Skeletal muscle cell (primary cell): ENCODE data around the gene HLA-F.

Source experiments
- DNase-seq: peaks from one replicate; pipeline ENCODE4 v3.0.0-alpha.2; 2010; ENCODE audit warnings: low read depth
- H3K4me3 ChIP-seq: 2 replicates; pipeline ENCODE4 v1.5.1; 2011; ENCODE audit warnings: low read depth, mild to moderate bottlenecking, control low read depth, low read length, moderate library complexity

The HLA-F gene

GRCh38 chr6:29723262-29723665 lies at the start of gene HLA-F:
Gene HLA-F (plus strand): TSS chr6:29723434. CDS start chr6:29723464, 30 bp downstream.
- peak within 1 kb of the TSS; percentile 36 for H3K4me3 ChIP-seq
- peak; percentile 4 for DNase-seq

DNA sequence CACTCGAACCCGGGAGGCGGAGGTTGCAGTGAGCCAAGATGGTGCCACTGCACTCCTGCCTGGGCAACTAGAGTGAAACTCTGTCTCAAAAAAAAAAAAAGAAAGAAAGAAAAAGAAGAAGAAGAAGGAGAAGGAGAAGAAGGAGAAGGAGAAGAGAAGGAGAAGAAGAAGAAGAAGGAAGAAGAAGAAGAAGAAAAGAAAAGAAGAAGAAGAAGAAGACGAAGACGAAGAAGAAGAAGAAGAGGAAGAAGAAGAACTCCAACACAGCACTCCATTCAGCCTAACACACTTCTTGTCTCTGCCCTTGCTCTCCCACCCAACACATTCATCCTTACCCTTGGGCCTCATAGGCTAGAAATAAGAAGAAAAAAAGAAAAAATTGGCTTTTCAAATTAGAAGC lies 49.2 kb upstream of the HLA-F start:
- no peak overlapping the region for H3K4me3 ChIP-seq
- DNase-seq, result no peak

GRCh38 chr6:29675561-29675960 lies 47.7 kb upstream of the HLA-F start:
- DNase-seq, result no peak
- H3K4me3 ChIP-seq, result no peak overlapping the region

DNA sequence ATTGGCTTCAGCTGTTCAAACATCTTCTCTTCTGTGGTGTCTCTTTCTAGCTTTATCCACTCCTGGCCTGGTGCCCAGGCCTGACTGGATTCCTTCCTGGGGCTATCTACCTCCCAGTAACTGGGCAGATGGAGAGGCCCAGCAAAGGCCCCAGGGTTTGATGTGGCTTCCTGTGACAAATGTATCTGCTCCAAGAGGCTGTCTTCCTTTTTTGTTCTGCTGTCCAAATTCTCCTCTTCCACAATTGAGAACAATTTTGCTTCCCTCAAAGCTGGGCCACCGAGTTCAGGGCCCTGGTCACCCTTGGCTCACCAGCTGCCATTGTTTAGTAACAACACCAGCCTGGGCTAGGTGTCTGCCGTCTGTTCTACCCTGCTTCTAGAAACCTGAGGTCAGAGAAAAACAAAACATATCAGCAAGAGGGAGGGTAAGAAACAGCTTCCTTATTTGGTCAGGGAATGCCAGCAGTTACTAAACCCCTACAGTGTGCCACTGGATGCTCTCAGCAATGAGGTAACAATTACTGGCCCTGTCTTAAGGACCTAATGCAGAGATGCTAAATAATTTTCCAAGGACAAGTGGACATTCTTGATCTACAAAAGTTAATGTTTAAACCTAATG lies 46.1 kb upstream of the HLA-F start:
- DNase-seq, result no peak
- H3K4me3 ChIP-seq, result no peak overlapping the region

DNA sequence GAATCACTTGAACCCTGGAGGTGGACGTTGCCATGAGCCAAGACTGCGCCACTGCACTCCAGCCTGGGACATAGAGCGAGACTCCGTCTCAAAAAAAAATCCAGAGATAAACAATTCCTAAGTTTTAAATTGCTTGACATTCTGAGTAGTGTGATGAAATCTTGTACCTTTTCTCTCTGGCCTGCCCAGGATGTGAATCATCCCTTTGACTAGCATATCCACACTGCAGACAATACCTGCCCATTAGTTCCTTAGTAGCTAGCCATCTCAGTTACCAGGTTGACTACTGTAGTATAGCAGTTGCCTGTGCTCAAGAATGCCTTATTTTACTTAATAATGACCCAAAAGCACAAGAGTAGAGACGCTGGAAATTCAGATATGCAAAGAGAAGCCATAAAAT lies 45.1 kb upstream of the HLA-F start:
- no peak overlapping the region for H3K4me3 ChIP-seq
- no peak for DNase-seq

GRCh38 chr6:29679962-29680361 lies 43.3 kb upstream of the HLA-F start:
- no peak overlapping the region for H3K4me3 ChIP-seq
- no peak for DNase-seq

- DNase-seq, result no peak
- H3K4me3 ChIP-seq, result no peak overlapping the region
Measured at GRCh38 chr6:29680416-29680815, 42.8 kb upstream of the HLA-F start.

DNA sequence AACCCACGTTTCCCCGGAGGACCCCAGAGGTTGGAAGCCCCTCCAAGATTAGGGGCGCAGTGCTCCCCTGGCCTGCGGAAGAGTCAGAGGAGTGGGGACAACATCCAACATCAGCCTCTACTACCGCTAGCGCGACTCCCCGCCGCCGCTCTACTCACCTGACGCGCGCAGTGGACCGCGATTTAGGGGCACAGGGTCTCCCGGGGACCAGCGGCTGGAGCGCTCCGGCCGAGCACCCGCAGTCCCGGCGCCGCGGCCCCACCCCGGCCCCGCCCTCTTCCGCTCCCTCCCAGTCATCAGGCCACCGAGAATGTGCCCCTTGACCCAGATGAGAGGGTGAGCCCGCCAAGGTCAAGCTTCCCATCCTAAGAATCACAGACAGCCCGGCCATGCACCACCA lies 42.3 kb upstream of the HLA-F start, which contains the start of gene ZFP57:
ZFP57 (minus strand) TSS at position 249 of the 400 bp plus-strand sequence. CDS start 4,149 bp downstream, outside the sequence.
- no peak within 1 kb of the TSS for H3K4me3 ChIP-seq
- no peak for DNase-seq

GRCh38 chr6:29681811-29682210 lies 41.4 kb upstream of the HLA-F start:
- no peak for DNase-seq
- H3K4me3 ChIP-seq, result no peak overlapping the region

- DNase-seq, result no peak
- H3K4me3 ChIP-seq, result no peak overlapping the region
Measured at GRCh38 chr6:29685718-29686326, 37.4 kb upstream of the HLA-F start.

DNA sequence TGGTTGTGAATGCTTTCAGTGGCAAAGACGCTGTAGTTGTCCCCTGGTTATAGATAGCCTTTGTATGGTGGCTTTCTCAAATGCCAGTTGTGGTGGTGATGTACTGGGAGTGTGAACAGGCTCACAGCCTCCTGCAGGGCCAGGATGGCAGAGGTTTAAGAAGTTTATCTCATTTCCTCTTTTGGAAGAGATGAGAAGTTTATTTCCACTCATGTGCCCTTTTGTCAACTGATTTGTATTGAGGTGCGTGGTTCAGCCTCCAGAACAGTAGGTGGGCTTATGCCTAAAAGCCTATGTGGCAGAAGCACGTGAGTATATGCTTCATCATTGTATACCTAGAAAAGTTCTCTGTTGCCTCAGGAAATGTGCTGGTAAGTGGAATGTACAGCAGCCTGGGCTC lies 28.6 kb upstream of the HLA-F start:
- DNase-seq, result no peak
- H3K4me3 ChIP-seq, result no peak overlapping the region

DNA sequence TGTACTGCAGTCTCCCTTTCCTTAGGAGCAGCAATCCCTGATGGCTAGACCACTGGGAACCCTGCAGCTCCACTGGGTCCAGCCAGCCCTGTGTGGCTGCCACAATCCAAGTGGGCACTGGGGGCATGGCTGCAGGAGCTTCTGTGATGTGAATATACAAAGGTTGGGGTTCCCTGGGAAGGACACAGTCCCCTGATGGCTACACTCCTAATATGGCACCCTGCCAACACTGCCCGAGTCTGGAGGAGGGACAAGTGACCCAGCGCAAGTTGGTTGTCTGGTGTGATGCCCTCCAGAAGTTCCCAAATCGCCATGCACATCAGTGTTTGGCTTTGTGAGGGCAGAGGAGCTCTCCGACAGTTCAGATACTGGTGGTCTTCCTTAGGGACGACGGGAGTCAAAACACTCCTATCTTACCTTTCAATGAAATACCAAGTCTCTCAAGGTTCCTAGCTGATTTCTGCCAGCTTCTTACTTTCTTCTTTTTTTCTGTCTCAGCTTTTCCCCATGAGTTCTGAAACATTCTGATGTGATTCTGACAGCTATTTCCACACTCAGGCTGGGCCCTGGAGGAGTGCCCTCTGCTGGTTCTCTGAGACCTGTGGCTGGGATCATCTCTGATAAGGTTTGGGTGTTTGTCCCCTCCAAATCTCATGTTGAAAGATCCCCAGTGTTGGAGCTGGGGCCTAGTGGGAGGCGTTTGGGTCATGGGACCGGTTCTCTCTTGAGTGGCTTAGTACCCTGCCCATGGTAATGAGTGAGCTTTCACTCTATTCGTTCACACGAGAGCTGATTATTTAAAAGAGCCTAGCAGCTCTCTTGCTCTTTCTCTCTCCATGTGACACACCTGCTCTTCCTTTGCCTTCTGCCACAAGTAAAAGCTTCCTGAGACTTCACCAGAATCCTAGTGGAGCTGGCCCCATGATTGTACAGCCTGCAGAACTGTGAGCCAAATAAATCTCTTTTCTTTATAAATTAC lies 26.8 kb upstream of the HLA-F start:
- no peak overlapping the region for H3K4me3 ChIP-seq
- DNase-seq, result no peak

DNA sequence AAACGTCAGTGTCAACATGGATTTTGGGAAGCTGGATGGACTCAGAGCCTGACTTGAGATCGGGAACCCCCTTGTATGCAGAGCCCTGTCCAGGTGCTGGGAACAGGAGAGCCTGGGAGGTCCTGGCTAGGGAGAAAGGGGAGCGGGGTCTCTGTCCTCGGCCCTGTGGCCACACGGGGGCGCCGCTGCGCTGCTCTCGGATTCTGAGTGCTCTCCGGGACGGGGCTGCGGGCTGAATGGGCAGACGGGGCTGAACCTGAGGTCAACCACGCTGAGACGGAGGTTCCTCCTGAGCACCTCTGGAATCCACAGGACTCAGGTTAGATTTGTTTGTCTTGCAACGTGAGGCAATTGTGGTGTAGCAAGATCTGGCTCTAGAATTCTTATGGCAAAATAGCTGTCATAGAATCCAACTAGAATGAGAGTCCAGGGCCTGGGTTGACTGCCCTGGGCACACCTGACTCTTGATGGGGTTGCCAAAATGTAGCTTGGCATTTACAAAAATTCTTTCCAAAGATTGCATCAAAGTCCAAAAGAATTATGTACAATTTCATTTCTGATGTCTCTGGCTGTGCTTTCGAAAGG lies 20.6 kb upstream of the HLA-F start:
- no peak overlapping the region for H3K4me3 ChIP-seq
- no peak for DNase-seq

- DNase-seq, result peak; percentile 4
Measured at GRCh38 chr6:29705389-29706231, 17.6 kb upstream of the HLA-F start.

DNA sequence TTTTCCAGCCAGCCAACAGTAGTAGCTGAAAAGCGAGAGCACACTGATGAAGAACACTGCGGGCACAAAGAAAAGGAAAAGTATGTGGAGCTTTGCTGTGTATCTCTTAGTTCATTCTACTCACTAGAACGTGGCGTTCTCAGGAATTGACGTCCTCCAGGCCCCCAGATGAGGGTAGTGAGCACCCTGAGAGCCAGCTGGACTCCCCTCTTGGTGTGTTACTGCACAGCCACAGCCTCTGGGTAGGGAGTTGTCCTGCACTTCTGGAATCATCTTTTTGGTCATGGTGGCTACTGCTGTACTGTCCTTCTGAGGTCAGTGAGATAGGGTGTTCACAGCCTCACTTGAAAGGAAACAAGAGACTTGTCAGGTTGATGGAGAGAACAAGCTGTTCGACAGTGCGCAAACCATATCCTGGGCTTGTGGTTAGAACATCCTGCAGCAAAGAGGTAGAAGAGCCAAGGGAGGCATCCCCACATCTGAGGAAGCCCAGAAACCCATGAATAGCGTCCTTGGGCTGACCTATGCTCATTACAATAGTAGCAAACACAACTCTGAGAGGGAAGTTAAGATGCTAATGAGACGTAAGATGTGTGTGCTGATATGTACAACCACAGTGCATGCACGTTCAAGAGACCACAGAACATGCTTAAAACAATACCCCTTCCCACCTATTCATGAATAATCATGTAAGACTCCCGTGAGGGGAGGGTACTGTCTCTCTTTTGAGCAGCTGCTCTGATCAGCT lies 14.6 kb upstream of the HLA-F start:
- H3K4me3 ChIP-seq, result no peak overlapping the region
- no peak for DNase-seq

More at GRCh38 chr6:29705389-29706231, 17.6 kb upstream of the HLA-F start:
- H3K4me3 ChIP-seq, result no peak overlapping the region

- no peak overlapping the region for H3K4me3 ChIP-seq
- DNase-seq, result no peak
Measured at GRCh38 chr6:29709188-29709587, 14.0 kb upstream of the HLA-F start.

GRCh38 chr6:29710281-29710941 lies 12.8 kb upstream of the HLA-F start:
- no peak for DNase-seq
- H3K4me3 ChIP-seq, result no peak overlapping the region

- DNase-seq, result no peak
Measured at GRCh38 chr6:29720863-29721262, 2.4 kb upstream of the HLA-F start.

More at GRCh38 chr6:29720863-29721262, 2.4 kb upstream of the HLA-F start:
- no peak overlapping the region for H3K4me3 ChIP-seq
